Suprapubic skin (tissue), 3 donors: ENCODE results near the gene SHROOM3.

Experiments used
- CTCF ChIP-seq, 2 donors: fragments of 200-600 bp in 1 of 2; fragments of 450-650 bp in 1 of 2; sonication (generic) in 1 of 2; IDR thresholded peaks; one replicate each; pipeline ENCODE4 v1.5.1; 2016 to 2019; ENCODE audit warnings: antibody characterized with exemption in 2 of 2, mild to moderate bottlenecking in 1 of 2, moderate library complexity in 1 of 2
- EP300 ChIP-seq: sonication (generic); formaldehyde crosslinking; IDR thresholded peaks from one replicate; pipeline ENCODE4 v1.6.1; 2017; ENCODE audit warnings: antibody characterized with exemption
- POLR2A ChIP-seq, 2 donors: fragments of 450-650 bp; IDR thresholded peaks; one replicate each; pipeline ENCODE4 v1.6.1; 2017; ENCODE audit warnings: antibody characterized with exemption in 2 of 2, mild to moderate bottlenecking in 2 of 2, moderate library complexity in 2 of 2

DNA sequence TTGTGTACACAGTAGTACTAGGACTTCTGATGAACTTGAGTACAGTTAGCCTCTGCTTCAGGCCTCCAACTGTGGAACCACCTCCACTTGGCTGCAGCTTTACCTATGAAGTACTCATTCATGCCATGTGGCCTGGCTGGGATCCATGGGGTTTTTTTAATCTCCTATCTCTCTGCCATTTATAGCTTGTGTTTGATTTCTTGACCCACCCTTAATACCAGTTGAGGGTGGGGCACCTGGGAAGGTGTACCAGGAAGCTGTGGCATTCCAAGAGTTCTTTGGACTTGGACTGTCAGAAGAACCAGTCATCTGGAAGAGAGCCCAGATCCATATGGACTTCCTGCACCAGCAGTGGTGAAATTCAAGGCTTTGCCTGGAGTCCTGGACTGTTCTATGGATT lies 230.1 kb downstream of the SHROOM3 start:
- TF ChIP-seq CTCF (IDR thresholded peaks at IDR 0.05) (no peak), POLR2A (IDR thresholded peaks at IDR 0.05) (no peak), EP300 (no peak)
